Measurements from ENCODE around the gene PIGBOS1. TPM values are rescaled to one million over a fixed set of nuclear protein-coding genes. Genes with fewer than 3 reads are reported as not detected.
"Not testable (repeated sequence)": the region's sequence is repeated elsewhere in the genome, so short reads cannot be mapped to it uniquely, and the experiment has no call there.

Gene PIGBOS1
- total RNA-seq, 1 experiment from 2014 or later: 8.6 TPM

DNA sequence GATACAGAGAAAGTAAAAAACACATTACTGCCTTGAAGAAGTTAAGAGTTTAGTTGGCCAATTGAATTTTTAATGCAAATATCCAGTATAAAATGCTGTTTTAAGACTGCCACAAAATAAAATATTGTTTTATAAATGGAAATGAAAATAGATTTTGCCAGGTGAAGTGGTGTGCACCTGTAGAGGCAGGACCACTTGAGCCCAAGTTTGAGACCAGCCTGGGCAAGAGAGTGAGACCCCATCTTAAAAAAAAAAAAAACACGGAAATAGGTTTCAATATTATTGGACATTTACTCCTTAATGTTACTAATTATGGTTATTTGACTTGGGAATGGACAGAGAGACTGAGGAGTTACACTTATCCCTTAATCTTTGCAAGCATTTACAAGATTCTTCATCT, 2.0 kb upstream of the PIGBOS1 start:
- intact Hi-C loops (cut with micrococcal nuclease): no loop called here
- CTCF ChIA-PET: no interaction called here

DNA sequence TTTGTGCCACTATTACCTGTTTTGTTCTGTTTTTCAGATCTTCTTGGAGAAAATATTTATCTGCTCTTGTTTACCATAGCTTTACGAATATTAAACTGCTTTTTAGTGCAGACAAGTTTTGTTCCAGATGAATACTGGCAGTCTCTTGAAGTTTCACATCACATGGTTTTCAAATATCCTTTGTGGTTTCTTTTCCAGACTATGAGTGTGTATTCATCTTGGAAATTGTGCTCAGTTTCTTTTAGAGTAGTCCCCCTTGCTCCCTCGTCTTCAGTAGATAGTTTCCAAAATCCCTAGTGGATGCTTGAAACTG, 1.3 kb upstream of the PIGBOS1 start:
- H3K9me3 ChIP-seq (ENCODE audit: low read length): no peaks in the 10 kb centered on the region
- H3K4me1 ChIP-seq (ENCODE audit: insufficient read depth, low read length): peaks cover 4% of the 10 kb centered on the region
- no peaks in the 10 kb centered on the region for H4K20me1 ChIP-seq (ENCODE audit: low read length)
- ATAC-seq (no peak), DNase-seq (no peak)
- ChIA-PET POLR2A (ENCODE audit: unreplicated experiment) (no interaction called here), CTCF (no interaction called here)
- H3K27me3 ChIP-seq (ENCODE audit: low read length): no peaks in the 10 kb centered on the region
- peak overlapping the region; percentile 93 for H3K4me3 ChIP-seq (ENCODE audit: low read length)
- H3K36me3 ChIP-seq (ENCODE audit: low read depth, low read length): no peaks in the 10 kb centered on the region
- H3K9me2 ChIP-seq (replicated peaks; ENCODE audit: low read length): no peaks in the 10 kb centered on the region
- H2AFZ ChIP-seq (ENCODE audit: low read length): peak overlapping the region; percentile 88
- no TSS peak for BruUV-seq (replicated peaks)
- intact Hi-C loops (cut with micrococcal nuclease): no loop called here
- no peak overlapping the region for H3K9ac ChIP-seq (ENCODE audit: low read length)
- H3K4me2 ChIP-seq (ENCODE audit: low read length): peak overlapping the region; percentile 75
- no peak overlapping the region for H3K27ac ChIP-seq (ENCODE audit: low read length)
- no peaks in the 10 kb centered on the region for H3F3A ChIP-seq (ENCODE audit: low read length, unreplicated experiment)
- TF ChIP-seq CTCF (conservative IDR thresholded peaks at IDR 0.05; ENCODE audit: low read depth, low read length): no peak
- no peak for TF ChIP-seq EZH2 (IDR thresholded peaks at IDR 0.05; ENCODE audit: low read length, unreplicated experiment)
- no peak for TF ChIP-seq EZH2phosphoT487 (IDR thresholded peaks at IDR 0.05; ENCODE audit: borderline replicate concordance, low read length)
- peaks cover 33% of the 10 kb centered on the region for H3K79me2 ChIP-seq (ENCODE audit: low read length)

More for the DNA sequence above, 2.0 kb upstream of the PIGBOS1 start:
- POLR2A ChIA-PET (ENCODE audit: unreplicated experiment): no interaction called here
- Histone ChIP-seq H3K27me3 (ENCODE audit: low read length) (no peaks in the 10 kb centered on the region), H2AFZ (ENCODE audit: low read length) (no peak overlapping the region), H3K4me3 (ENCODE audit: low read length) (no peak overlapping the region), H3F3A (ENCODE audit: low read length, unreplicated experiment) (no peaks in the 10 kb centered on the region), H3K9me3 (ENCODE audit: low read length) (no peaks in the 10 kb centered on the region), H3K79me2 (ENCODE audit: low read length) (peaks cover 33% of the 10 kb centered on the region), H3K27ac (ENCODE audit: low read length) (no peak overlapping the region), H3K4me2 (ENCODE audit: low read length) (0 out of 2 replicates have a peak overlapping the region, but pooled peaks have one; percentile 75), H3K9ac (ENCODE audit: low read length) (no peak overlapping the region), H3K4me1 (ENCODE audit: insufficient read depth, low read length) (peaks cover 4% of the 10 kb centered on the region), H3K36me3 (ENCODE audit: low read depth, low read length) (no peaks in the 10 kb centered on the region), H3K9me2 (replicated peaks; ENCODE audit: low read length) (no peaks in the 10 kb centered on the region), H4K20me1 (ENCODE audit: low read length) (no peaks in the 10 kb centered on the region)
- ATAC-seq (no peak), DNase-seq (no peak)
- BruUV-seq (replicated peaks): no TSS peak
- TF ChIP-seq EZH2 (IDR thresholded peaks at IDR 0.05; ENCODE audit: low read length, unreplicated experiment) (no peak), CTCF (conservative IDR thresholded peaks at IDR 0.05; ENCODE audit: low read depth, low read length) (no peak), EZH2phosphoT487 (IDR thresholded peaks at IDR 0.05; ENCODE audit: borderline replicate concordance, low read length) (no peak)

GRCh38 chr15:55319537-55320237, 764 bp upstream of the PIGBOS1 start:
- intact Hi-C loops (cut with micrococcal nuclease): loop anchor here (2.0 to 5.0 kb wide), 2 partner anchors 88 to 115 kb away; partner anchors contain the start of genes CCPG1 and PIERCE2
- no peaks in the 10 kb centered on the region for H3K36me3 ChIP-seq (ENCODE audit: low read depth, low read length)
- H3K79me2 ChIP-seq (ENCODE audit: low read length): peaks cover 33% of the 10 kb centered on the region
- no peaks in the 10 kb centered on the region for H3K9me3 ChIP-seq (ENCODE audit: low read length)
- H3K4me2 ChIP-seq (ENCODE audit: low read length): peak overlapping the region; percentile 75
- no peaks in the 10 kb centered on the region for H3K27me3 ChIP-seq (ENCODE audit: low read length)
- no peaks in the 10 kb centered on the region for H3K9me2 ChIP-seq (replicated peaks; ENCODE audit: low read length)
- H4K20me1 ChIP-seq (ENCODE audit: low read length): no peaks in the 10 kb centered on the region
- ATAC-seq: no peak
- peak overlapping the region; percentile 88 for H2AFZ ChIP-seq (ENCODE audit: low read length)
- no peaks in the 10 kb centered on the region for H3F3A ChIP-seq (ENCODE audit: low read length, unreplicated experiment)
- TF ChIP-seq EZH2 (IDR thresholded peaks at IDR 0.05; ENCODE audit: low read length, unreplicated experiment) (no peak), CTCF (conservative IDR thresholded peaks at IDR 0.05; ENCODE audit: low read depth, low read length) (no peak), EZH2phosphoT487 (IDR thresholded peaks at IDR 0.05; ENCODE audit: borderline replicate concordance, low read length) (no peak)
- peak overlapping the region; percentile 93 for H3K4me3 ChIP-seq (ENCODE audit: low read length)
- ChIA-PET CTCF (no interaction called here), POLR2A (ENCODE audit: unreplicated experiment) (no interaction called here)
- peak; percentile 28 for DNase-seq
- BruUV-seq (replicated peaks): no TSS peak
- peak overlapping the region; percentile 91 for H3K9ac ChIP-seq (ENCODE audit: low read length)
- peaks cover 4% of the 10 kb centered on the region for H3K4me1 ChIP-seq (ENCODE audit: insufficient read depth, low read length)
- peak overlapping the region; percentile 82; the same call in 1 of the 2 replicates for H3K27ac ChIP-seq (ENCODE audit: low read length)

- H3K79me2 ChIP-seq (ENCODE audit: low read length); CTCF ChIA-PET; H3F3A ChIP-seq (ENCODE audit: low read length, unreplicated experiment); H3K27ac ChIP-seq (ENCODE audit: low read length); H3K9me3 ChIP-seq (ENCODE audit: low read length); POLR2A ChIA-PET (ENCODE audit: unreplicated experiment); H3K27me3 ChIP-seq (ENCODE audit: low read length); DNase-seq; H2AFZ ChIP-seq (ENCODE audit: low read length); H3K4me1 ChIP-seq (ENCODE audit: insufficient read depth, low read length); H3K36me3 ChIP-seq (ENCODE audit: low read depth, low read length); H3K9me2 ChIP-seq (replicated peaks; ENCODE audit: low read length); H4K20me1 ChIP-seq (ENCODE audit: low read length); ATAC-seq; BruUV-seq (replicated peaks); H3K9ac ChIP-seq (ENCODE audit: low read length); H3K4me2 ChIP-seq (ENCODE audit: low read length); H3K4me3 ChIP-seq (ENCODE audit: low read length); intact Hi-C loops (cut with micrococcal nuclease): not testable (repeated sequence)
These were observed 16.1 kb downstream of the PIGBOS1 start for GRCh38 chr15:55302801-55303200.
